Skin epidermis (tissue), 12 donors: ENCODE data around the gene TENT5C.
A peak's percentile ranks its signal among the peaks of the same experiment; 100 is the strongest.

Source experiments
- H3K27ac ChIP-seq, 21 experiments: fragments of 200-600 bp; sonication (generic) in 11 of 21; one replicate each; pipeline ENCODE4 v1.5.0; 2020; ENCODE audit warnings: mild to moderate bottlenecking in 3 of 21, inconsistent platforms in 2 of 21, moderate library complexity in 2 of 21
- H3K4me3 ChIP-seq, 7 experiments: fragments of 200-600 bp; sonication (generic) in 2 of 7; one replicate each; pipeline ENCODE4 v1.5.0; 2020; ENCODE audit warnings: inconsistent platforms in 2 of 7, mild to moderate bottlenecking in 2 of 7, moderate library complexity in 1 of 7

Gene TENT5C

GRCh38 chr1:117609471-117609911 is 3.6 kb downstream of the TENT5C start:
- Histone ChIP-seq H3K4me3 (no peak overlapping the region), H3K27ac (no peak overlapping the region)

GRCh38 chr1:117610036-117610435 is 4.2 kb downstream of the TENT5C start:
- no peak overlapping the region for H3K4me3 ChIP-seq
- H3K27ac ChIP-seq: no peak overlapping the region

DNA sequence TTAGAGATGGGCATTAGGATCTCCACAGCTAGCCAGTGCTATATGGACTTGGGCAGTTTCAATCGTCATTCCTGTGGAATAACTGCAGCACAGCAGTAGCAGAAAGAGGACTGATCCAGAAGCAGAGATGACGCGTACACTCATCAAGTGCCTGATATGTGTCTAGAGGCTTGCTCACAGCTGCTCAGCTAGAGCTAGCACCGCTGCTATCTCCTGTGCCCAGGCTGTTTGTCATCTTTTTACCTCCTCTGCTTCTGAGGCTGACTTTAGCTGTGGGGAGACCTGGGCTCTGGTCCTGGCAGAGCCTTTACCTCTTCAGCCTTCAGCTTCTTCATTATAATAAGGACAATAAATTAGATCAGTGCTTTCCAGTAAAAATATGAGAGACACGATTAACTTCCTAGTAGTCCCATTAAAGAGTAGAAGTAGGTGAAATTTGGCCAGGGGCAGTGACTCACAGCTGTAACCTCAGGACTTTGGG is 5.3 kb downstream of the TENT5C start:
- Histone ChIP-seq H3K4me3 (no peak overlapping the region), H3K27ac (peak overlapping the region in 1 of 21 experiments; percentile 11)

DNA sequence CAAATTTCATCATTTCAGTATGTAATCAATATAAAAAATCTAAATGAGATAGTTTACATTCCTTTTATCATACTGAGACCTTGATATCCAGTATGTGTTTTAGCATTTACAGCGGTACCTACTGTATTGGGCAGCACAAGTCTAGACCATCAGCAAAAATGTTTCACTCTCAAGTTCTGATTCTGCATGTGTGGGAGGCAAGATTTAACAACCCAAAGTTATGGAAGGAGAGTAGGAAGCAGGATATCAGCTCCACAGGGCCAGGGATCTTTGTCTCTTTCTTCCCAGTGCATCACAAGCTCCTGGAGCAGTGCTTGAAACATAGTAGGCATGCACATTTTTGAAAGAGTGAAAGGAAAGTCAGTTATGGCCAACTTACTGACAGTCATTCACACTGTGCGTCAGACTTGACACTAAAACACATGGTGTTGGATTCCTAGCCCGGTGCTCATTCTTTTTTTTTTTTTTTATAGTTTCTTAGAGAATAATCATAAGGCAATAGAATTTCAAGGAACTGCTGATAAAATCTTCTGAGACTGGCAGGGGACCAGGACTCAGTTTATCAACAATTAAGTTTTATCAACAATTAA is 6.1 kb downstream of the TENT5C start:
- Histone ChIP-seq H3K27ac (no peak overlapping the region), H3K4me3 (no peak overlapping the region)

DNA sequence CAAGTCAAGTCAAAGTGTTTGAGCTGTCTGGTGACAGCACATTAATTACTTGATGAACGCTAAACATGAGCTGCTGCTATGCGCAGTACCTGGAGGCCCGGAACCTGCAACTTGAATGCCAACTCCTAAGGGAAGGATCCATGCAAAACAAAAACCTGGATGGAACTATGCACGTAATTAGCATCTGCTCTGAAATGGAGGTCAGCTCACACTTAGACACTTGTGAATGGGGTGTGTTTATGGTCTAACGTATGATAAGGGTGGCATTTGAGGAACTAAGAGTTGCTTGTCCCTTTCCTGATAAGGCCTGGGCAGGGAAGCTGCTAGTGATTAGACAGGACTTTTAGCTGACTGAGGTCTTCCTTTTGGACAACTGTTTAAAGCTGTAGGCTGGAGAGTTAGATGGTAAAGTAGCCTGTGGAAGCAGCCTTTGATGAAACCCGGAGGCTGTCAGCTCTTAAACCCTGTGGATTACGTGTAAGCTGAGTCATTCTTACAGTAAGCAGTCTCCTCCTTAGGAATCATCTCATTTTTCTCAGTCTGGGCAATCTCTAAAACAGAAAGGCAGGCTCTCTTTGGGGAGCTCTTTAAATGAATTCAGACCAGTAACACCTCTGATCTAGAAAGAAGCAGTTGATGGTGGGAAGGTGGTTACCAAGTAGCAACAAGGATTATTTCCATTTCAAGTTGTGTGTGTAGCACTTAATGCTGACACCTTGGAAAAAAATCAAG is 6.8 kb downstream of the TENT5C start:
- Histone ChIP-seq H3K4me3 (no peak overlapping the region), H3K27ac (peak overlapping the region in 9 of 21 experiments; percentile 0 to 55 (median 31))

DNA sequence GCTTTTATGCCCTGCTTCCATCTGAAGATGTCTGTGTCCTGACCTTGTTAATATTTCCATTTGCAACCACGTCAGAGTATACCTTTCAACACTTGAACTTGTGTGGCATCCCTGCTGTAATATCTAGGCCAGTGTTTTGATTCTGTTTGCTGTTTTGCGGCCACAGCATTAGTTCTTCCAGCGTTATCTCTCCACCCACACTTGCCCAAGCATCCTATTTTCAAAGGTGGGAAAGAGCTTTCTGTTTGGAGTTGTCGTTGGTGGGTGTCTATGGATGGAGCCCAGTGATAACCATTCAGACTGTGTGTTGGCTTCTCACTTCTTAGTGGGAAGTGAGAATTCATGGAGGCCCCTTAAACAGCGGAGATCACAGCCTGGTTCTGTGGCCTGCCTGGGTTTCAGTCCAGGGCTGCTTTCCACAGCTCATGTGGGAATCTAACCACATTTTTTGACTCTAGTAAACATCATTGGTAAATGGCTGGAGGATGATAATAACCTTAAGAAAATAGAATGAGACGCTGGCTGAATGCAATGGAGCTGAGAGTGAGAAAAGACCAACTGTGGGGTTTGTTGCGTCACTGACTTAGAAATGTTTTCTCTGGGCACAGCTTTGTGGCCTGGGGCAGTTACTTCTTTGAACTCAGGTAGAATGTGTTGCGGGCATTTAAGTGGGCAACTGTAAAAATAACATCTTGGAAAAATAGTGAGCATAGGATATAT is 7.6 kb downstream of the TENT5C start:
- Histone ChIP-seq H3K27ac (peak overlapping the region in 9 of 21 experiments; percentile 0 to 55 (median 31)), H3K4me3 (no peak overlapping the region)

DNA sequence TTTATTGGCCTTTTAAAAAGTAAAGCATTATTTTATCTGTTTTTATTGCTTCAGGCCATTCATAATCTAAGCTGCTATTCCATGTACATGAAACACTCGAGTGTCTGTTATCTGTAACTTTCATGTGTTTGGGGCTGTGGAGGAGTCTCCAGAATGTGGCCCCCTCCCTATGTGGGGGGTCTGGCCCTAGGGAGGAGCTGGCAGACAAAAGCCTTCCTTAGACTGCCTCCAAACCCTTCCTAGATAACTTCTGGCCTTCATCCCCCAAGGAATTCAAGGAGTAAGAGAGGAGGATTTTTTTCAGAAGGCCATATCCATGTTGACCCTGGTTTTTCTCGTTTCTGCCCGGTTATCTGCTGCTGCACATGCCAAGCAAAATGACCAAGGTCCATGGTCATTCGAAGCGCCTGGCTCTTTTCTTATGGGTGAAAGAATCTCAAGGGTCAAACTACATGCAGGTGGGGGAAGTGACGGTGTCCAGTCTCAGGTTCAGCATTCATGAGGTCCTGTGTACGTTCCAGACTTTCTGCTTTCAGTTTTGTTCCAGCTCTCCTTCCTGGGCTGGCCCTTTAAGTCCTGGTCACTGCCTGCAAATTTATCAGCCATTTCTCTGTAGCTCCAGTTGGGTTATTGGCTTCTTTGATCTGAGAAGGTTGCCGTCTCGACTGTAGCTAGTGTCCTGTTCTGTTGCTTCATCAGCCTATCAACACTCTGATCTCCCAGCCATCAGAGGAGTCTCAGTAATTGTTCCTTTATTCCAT is 8.3 kb downstream of the TENT5C start:
- peak overlapping the region in 1 of 21 experiments; percentile 28 for H3K27ac ChIP-seq

GRCh38 chr1:117615474-117615873 is 9.6 kb downstream of the TENT5C start:
- Histone ChIP-seq H3K4me3 (no peak overlapping the region), H3K27ac (peak overlapping the region in 1 of 21 experiments; percentile 7)

More for the DNA sequence above, 8.3 kb downstream of the TENT5C start:
- no peak overlapping the region for H3K4me3 ChIP-seq

- Histone ChIP-seq H3K27ac (no peak overlapping the region), H3K4me3 (no peak overlapping the region)
These were observed 10.5 kb downstream of the TENT5C start for GRCh38 chr1:117616356-117616755.

GRCh38 chr1:117616967-117617366 is 11.1 kb downstream of the TENT5C start:
- Histone ChIP-seq H3K27ac (no peak overlapping the region), H3K4me3 (no peak overlapping the region)

GRCh38 chr1:117618450-117619122 is 12.7 kb downstream of the TENT5C start:
- no peak overlapping the region for H3K27ac ChIP-seq
- H3K4me3 ChIP-seq: no peak overlapping the region

DNA sequence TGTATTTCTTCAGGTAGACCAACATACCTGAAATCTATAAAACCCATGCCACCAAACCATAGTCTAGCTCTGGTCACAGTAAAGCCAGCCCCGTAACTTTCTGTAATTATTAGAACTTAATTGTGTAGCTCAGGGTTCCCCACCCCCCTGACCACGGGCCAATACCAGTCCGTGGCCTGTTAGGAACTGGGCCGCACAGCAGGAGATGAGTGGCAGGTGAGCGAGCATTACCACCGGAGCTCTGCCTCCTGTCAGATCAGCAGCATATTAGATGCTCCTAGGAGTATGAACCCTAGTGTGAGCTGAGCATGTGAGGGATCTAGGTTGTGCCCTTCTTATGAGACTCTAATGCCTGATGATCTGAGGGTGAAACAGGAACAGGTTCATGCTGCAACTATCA is 14.6 kb downstream of the TENT5C start:
- Histone ChIP-seq H3K27ac (no peak overlapping the region), H3K4me3 (no peak overlapping the region)

DNA sequence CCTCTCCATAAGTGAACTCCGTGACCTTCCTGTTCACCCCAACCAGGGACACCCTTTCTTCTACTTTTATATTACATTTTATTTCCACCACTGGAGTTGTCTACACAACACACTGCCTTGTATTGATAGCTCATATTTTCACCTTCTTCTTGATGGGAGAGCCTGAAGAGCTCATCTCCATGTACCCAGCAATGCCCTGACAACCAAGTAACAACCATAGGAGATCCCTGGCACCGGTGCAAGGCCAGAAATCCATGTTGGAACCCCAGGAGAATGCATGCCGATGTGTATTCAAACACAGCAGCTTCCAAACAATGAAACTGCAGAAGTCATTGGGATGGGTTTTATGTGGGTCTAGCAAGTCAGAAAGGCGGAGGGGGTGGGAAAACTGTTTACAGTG is 15.5 kb downstream of the TENT5C start:
- no peak overlapping the region for H3K4me3 ChIP-seq

DNA sequence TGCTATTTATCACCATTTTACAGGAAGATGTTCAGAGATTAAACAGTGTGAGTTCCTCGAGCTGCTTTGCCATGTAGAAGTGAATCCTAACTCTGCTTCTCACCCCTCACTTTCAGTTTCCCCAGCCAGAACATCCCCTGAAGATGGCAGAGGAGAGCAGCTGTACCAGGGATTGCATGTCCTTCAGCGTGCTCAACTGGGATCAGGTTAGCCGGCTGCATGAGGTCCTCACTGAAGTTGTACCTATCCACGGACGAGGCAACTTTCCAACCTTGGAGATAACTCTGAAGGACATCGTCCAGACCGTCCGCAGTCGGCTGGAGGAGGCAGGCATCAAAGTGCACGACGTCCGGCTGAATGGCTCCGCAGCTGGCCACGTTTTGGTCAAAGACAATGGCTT is 16.9 kb downstream of the TENT5C start:
- no peak overlapping the region for H3K27ac ChIP-seq
- H3K4me3 ChIP-seq: no peak overlapping the region

More for the DNA sequence above, 15.5 kb downstream of the TENT5C start:
- no peak overlapping the region for H3K27ac ChIP-seq

DNA sequence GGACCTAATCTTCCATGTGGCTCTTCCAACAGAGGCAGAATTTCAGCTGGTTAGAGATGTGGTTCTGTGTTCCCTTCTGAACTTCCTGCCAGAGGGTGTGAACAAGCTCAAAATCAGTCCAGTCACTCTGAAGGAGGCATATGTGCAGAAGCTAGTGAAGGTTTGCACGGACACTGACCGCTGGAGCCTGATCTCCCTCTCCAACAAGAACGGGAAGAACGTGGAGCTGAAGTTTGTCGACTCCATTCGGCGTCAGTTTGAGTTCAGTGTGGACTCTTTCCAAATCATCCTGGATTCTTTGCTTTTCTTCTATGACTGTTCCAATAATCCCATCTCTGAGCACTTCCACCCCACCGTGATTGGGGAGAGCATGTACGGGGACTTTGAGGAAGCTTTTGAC is 17.3 kb downstream of the TENT5C start:
- Histone ChIP-seq H3K27ac (no peak overlapping the region), H3K4me3 (no peak overlapping the region)

GRCh38 chr1:117623698-117624097 is 17.9 kb downstream of the TENT5C start:
- H3K4me3 ChIP-seq: no peak overlapping the region
- no peak overlapping the region for H3K27ac ChIP-seq

DNA sequence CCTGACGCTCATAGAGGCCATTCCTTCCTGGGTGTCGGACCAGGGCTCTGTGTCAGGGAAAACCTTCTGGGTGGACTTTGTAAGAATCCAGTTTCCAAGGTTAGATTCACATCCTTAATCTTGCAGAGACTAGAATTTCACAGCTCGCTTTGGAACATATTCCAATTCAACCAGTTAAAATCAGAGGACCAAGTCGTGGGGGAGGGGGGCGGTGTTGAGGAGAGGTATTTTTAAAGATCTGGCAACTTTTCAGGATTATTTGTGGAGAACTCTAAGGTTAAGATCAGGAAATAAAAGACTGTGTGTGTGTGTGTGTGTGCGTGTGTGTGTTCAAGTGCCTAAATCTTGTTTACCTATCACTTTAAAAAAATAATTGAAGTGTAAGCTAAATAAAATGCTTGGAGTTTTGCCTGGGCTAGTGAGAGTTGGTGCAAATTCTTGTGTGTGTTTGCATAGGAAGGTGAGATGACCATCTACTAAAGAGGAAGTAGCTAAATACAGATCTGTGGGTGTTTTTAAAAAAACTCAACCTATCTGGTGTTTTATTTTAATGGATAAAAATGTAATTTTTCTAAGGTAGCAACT is 21.8 kb downstream of the TENT5C start:
- Histone ChIP-seq H3K4me3 (no peak overlapping the region), H3K27ac (no peak overlapping the region)

GRCh38 chr1:117628343-117628742 is 22.5 kb downstream of the TENT5C start:
- Histone ChIP-seq H3K27ac (no peak overlapping the region), H3K4me3 (no peak overlapping the region)
